Adipocyte (in vitro differentiated cells): Measurements from ENCODE around the gene SLCO4A1.

Experiments
- DNase-seq: peaks from one replicate; pipeline ENCODE4 v3.0.0-alpha.2; 2015; ENCODE audit warnings: low read depth
- H3K27me3 ChIP-seq: replicated peaks from 2 replicates; pipeline ENCODE4 v1.7.0; 2013; ENCODE audit warnings: mild to moderate bottlenecking, low read length, moderate library complexity; ENCODE audit not compliant: control insufficient read depth, insufficient read depth
- H3K36me3 ChIP-seq: 2 replicates; pipeline ENCODE4 v1.7.0; 2013; ENCODE audit warnings: low read length, mild to moderate bottlenecking, moderate library complexity; ENCODE audit not compliant: control insufficient read depth, insufficient read depth, severe bottlenecking
- H3K4me1 ChIP-seq: 2 replicates; pipeline ENCODE4 v1.7.0; 2013; ENCODE audit warnings: mild to moderate bottlenecking, low read length, moderate library complexity; ENCODE audit not compliant: control insufficient read depth, insufficient read depth
- H3K4me3 ChIP-seq: 2 replicates; pipeline ENCODE4 v1.7.0; 2013; ENCODE audit warnings: mild to moderate bottlenecking, low read length, moderate library complexity
- H3K9ac ChIP-seq: 2 replicates; pipeline ENCODE4 v1.7.0; 2013; ENCODE audit warnings: mild to moderate bottlenecking, low read length, moderate library complexity
- H3K9me3 ChIP-seq: 2 replicates; pipeline ENCODE4 v1.7.0; 2013; ENCODE audit warnings: mild to moderate bottlenecking, low read length, moderate library complexity; ENCODE audit not compliant: control insufficient read depth

The SLCO4A1 gene

GRCh38 chr20:62635232-62635631 is 7.1 kb upstream of the SLCO4A1 start:
- Histone ChIP-seq H3K4me1 (no peaks in the 10 kb centered on the region), H3K9ac (no peak overlapping the region), H3K9me3 (no peaks in the 10 kb centered on the region), H3K27me3 (peaks cover 34% of the 10 kb centered on the region), H3K4me3 (no peak overlapping the region), H3K36me3 (no peaks in the 10 kb centered on the region)
- no peak for DNase-seq

- H3K4me1 ChIP-seq = no peaks in the 10 kb centered on the region
- H3K4me3 ChIP-seq = no peak overlapping the region
- H3K9me3 ChIP-seq = no peaks in the 10 kb centered on the region
- no peak overlapping the region for H3K9ac ChIP-seq
- no peak for DNase-seq
- H3K36me3 ChIP-seq = no peaks in the 10 kb centered on the region
- peaks cover 37% of the 10 kb centered on the region for H3K27me3 ChIP-seq
Observed at GRCh38 chr20:62635852-62636251, 6.5 kb upstream of the SLCO4A1 start.

GRCh38 chr20:62636446-62636845 is 5.9 kb upstream of the SLCO4A1 start:
- no peak for DNase-seq
- H3K9ac ChIP-seq = no peak overlapping the region
- H3K4me3 ChIP-seq = no peak overlapping the region
- H3K36me3 ChIP-seq = no peaks in the 10 kb centered on the region
- no peaks in the 10 kb centered on the region for H3K4me1 ChIP-seq
- H3K27me3 ChIP-seq = peaks cover 37% of the 10 kb centered on the region
- no peaks in the 10 kb centered on the region for H3K9me3 ChIP-seq

- H3K4me3 ChIP-seq = no peak overlapping the region
- H3K4me1 ChIP-seq = peaks cover 4% of the 10 kb centered on the region
- H3K27me3 ChIP-seq = peaks cover 37% of the 10 kb centered on the region
- H3K36me3 ChIP-seq = no peaks in the 10 kb centered on the region
- no peak overlapping the region for H3K9ac ChIP-seq
- no peak for DNase-seq
- no peaks in the 10 kb centered on the region for H3K9me3 ChIP-seq
Observed at GRCh38 chr20:62637110-62637509, 5.2 kb upstream of the SLCO4A1 start.

- Histone ChIP-seq H3K9ac (no peak overlapping the region), H3K27me3 (peaks cover 37% of the 10 kb centered on the region)
- DNase-seq = no peak
Observed at GRCh38 chr20:62637521-62638054, 4.7 kb upstream of the SLCO4A1 start.

GRCh38 chr20:62638055-62638570 is 4.2 kb upstream of the SLCO4A1 start:
- Histone ChIP-seq H3K4me3 (no peak overlapping the region), H3K9ac (no peak overlapping the region), H3K4me1 (peaks cover 10% of the 10 kb centered on the region), H3K9me3 (no peaks in the 10 kb centered on the region), H3K27me3 (peaks cover 33% of the 10 kb centered on the region), H3K36me3 (no peaks in the 10 kb centered on the region)
- DNase-seq = no peak

More at GRCh38 chr20:62637521-62638054, 4.7 kb upstream of the SLCO4A1 start:
- peaks cover 5% of the 10 kb centered on the region for H3K4me1 ChIP-seq
- H3K36me3 ChIP-seq = no peaks in the 10 kb centered on the region
- no peak overlapping the region for H3K4me3 ChIP-seq
- no peaks in the 10 kb centered on the region for H3K9me3 ChIP-seq

- no peak overlapping the region for H3K4me3 ChIP-seq
- H3K36me3 ChIP-seq = no peaks in the 10 kb centered on the region
- peaks cover 31% of the 10 kb centered on the region for H3K27me3 ChIP-seq
- H3K9ac ChIP-seq = no peak overlapping the region
- no peak for DNase-seq
- H3K9me3 ChIP-seq = no peaks in the 10 kb centered on the region
- H3K4me1 ChIP-seq = peaks cover 14% of the 10 kb centered on the region
Observed at GRCh38 chr20:62638679-62639406, 3.5 kb upstream of the SLCO4A1 start.

GRCh38 chr20:62639765-62640164 is 2.5 kb upstream of the SLCO4A1 start:
- Histone ChIP-seq H3K9ac (no peak overlapping the region), H3K4me1 (peaks cover 14% of the 10 kb centered on the region), H3K4me3 (no peak overlapping the region), H3K27me3 (peaks cover 28% of the 10 kb centered on the region), H3K36me3 (no peaks in the 10 kb centered on the region), H3K9me3 (no peaks in the 10 kb centered on the region)
- DNase-seq = no peak

- Histone ChIP-seq H3K27me3 (peaks cover 23% of the 10 kb centered on the region), H3K4me3 (no peak overlapping the region), H3K36me3 (no peaks in the 10 kb centered on the region), H3K9ac (no peak overlapping the region), H3K9me3 (no peaks in the 10 kb centered on the region), H3K4me1 (peaks cover 14% of the 10 kb centered on the region)
- DNase-seq = no peak
Observed at GRCh38 chr20:62640870-62641269, 1.4 kb upstream of the SLCO4A1 start.

GRCh38 chr20:62641321-62642050 is 817 bp upstream of the SLCO4A1 start:
- peaks cover 14% of the 10 kb centered on the region for H3K4me1 ChIP-seq
- no peaks in the 10 kb centered on the region for H3K9me3 ChIP-seq
- H3K27me3 ChIP-seq = peaks cover 23% of the 10 kb centered on the region
- DNase-seq = no peak
- H3K4me3 ChIP-seq = peak overlapping the region; percentile 74
- H3K36me3 ChIP-seq = no peaks in the 10 kb centered on the region
- peak overlapping the region; percentile 57 for H3K9ac ChIP-seq
